ENCODE data around the gene CSE1L.
"Not testable (repeated sequence)": the region's sequence is repeated elsewhere in the genome, so short reads cannot be mapped to it uniquely, and the experiment has no call there.

The CSE1L gene

DNA sequence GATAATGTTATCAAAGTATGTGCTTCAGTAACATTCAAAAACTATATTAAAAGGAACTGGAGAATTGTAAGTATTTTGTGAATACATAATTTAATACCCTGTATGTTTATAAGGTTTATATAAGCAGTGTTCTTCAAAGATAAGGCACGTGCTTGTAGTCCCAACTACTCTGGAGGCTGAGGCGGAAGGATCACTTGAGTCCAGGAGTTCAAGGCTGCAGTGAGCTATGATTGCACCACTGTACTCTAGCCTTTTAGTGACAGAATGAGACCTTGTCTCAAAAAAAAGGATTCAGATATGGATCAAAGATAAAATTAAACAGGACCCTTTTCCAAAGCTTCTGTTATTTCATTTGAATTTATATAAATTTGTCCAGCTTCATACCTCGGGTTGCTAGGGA is 17.2 kb downstream of the CSE1L start:
- DNase-seq: no peak

DNA sequence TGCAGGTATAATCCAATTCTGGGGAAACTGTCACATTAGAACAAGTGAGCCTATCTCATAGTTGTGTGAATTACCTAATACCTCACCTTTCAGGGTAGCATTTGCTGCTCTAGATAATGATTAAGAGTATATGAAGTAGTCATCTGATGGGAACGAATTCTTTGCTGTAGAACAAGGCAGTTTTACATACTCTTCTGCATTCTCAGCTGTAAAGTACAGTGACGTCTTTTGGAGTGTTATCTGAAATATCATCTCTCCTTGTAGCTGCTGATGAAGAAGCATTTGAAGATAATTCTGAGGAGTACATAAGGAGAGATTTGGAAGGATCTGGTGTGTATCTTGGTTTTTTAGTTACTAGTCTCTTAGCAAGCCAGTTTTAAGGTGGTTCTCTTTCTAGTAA is 28.4 kb downstream of the CSE1L start:
- DNase-seq: no peak

DNA sequence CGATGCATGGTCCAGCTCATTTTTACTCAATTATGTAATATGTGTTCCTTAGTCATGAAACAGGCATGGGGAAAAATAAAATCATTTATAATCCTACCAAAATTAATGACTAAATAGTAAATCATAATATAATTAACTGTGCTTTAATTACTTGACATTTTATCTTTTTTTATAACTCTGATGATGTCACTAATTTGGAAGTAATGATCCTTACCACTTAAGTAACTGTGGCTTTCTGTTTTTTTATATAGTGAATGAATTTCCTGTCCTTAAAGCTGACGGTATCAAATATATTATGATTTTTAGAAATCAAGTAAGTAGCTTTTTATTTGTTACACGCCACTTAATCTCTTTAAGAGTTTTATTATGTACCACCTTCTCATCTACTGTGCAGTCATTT is 32.2 kb downstream of the CSE1L start:
- no peak for DNase-seq

DNA sequence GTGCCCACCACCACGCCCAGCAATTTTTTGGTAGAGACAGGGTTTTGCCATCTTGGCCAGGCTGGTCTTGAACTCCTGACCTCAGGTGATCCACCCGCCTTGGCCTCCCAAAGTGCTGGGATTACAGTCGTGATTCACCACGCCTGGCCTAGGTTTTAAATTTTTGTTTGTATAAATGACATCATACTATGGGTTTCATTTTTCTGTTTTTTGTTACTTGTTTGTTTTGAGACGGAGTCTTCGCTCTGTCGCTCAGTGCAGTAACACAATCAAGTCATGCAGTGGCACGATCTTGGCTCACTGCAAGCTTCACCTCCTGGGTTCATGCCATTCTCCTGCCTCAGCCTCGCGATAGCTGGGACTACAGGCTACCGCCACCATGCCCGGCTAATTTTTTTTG is 36.2 kb downstream of the CSE1L start:
- DNase-seq: not testable (repeated sequence)

DNA sequence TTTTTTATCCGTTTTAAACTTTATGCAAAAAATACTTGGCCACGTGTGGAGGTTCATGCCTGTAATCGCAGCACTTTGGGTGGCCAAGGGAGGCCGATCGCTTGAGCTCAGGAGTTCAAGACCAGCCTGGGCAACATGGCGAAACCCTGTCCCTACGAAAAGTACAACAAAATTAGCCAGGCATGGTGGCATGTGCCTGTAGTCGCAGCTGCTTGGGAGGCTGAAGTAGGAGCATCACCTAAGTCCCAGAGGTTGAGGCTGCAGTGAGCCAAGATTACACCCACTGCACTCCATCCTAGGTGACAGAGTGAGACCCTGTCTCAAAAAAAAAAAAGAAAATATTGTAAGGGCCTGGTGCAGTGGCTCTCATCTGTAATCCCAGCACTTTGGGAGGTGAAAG is 45.0 kb downstream of the CSE1L start:
- DNase-seq: no peak

DNA sequence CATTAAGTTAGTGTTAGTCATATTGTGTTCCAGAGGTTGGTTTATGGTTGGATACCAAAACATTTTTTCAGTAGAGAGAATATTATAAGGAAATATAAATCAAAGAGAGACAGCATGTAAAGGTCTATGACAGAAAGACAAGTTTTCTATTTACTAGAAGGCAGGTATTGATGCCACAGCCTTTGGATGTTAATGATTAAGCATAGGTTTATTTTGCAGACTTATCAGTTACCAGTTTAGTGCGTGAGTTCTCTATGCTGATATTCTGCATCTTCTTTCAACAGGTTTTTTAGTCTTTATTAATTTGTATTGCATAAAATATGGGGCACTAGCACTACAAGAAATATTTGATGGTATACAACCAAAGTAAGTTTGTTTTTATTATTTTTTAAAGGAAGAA is 45.6 kb downstream of the CSE1L start:
- no peak for DNase-seq

DNA sequence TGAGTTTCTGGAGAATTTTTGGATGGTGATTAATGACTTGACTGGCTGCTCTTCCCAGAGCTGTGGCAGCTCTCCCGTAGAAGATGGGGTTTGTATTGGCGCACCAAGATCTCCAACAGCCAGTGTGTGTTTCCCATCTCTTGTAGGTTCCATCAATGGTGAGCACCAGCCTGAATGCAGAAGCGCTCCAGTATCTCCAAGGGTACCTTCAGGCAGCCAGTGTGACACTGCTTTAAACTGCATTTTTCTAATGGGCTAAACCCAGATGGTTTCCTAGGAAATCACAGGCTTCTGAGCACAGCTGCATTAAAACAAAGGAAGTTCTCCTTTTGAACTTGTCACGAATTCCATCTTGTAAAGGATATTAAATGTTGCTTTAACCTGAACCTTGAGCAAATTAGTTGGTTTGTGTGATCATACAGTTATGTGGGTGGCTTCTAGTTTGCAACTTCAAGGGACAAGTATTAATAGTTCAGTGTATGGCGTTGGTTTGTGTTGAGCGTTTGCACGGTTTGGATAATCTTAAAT is 50.2 kb downstream of the CSE1L start:
- no peak for DNase-seq

DNA sequence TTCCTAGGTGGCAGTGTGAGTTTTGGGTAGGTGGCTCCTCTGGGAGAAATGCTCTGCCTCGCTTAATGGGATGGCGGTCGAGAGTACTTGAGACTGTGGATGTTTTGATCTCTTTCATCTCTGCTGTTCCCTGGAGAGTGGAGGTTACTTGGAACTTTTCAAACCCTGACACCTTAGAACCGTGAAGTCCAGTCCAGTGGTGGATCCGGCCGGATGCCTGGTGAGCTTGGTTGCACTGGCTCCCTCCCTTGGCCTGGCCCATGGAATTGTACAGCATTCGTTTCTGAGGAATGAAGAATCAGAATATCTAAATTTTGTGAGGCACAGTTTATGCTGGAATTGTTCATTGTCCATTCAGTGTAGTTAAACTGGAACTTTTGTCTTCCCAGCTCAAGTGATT is 51.0 kb downstream of the CSE1L start:
- DNase-seq: no peak

DNA sequence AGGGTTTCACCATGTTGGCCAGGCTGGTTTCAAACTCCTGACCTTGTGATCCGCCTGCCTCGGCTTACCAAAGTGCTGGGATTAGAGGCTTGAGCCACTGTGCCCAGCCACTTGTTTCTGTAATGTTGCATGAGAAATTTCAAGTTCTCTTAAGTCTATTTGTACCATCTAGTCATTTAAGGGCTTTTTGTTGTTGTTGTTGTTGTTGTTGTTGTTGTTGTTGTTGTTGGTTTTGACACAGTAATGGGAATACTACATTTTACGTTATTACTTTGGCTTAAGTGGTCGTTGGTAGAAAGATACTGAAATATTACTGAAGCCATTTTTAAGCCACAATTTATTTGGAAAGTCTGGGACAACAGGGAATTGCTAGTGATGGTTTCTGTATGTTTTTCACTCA is 52.0 kb downstream of the CSE1L start:
- no peak for DNase-seq

DNA sequence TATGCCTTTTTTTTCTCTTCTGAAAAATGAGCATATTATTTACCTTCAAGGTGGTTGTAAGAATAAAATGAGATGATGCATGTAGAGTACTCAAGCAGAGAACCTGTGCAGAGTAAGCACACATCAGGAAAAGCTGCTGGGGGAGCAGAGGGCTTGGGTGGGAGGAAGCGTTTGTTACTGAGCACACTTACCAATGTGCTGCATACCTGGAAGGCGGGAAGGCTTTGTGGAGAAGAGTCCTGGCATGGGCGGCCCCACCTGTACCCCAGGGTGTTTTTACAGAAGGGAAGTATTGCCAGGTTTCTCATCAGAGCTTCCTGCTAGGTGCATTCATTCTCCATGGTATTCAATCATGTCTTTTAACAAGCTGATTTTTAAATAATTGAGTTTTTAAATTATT is 52.9 kb downstream of the CSE1L start:
- no peak for DNase-seq

DNA sequence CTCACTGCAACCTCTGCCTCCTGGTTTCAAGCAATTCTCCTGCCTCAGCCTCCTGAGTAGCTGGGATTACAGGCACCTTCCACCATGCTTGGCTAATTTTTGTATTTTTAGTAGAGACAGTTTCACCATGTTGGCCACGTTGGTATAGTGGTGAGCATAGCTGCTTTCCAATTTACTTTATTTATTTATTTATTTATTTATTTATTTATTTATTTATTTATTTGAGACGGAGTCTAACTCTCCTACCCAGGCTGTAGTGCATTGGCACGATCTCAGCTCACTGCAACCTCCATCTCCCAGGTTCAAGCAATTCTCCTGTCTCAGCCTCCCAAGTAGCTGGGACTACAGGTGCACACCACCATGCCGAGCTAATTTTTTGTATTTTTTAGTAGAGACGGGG is 54.2 kb downstream of the CSE1L start:
- not testable (repeated sequence) for DNase-seq

DNA sequence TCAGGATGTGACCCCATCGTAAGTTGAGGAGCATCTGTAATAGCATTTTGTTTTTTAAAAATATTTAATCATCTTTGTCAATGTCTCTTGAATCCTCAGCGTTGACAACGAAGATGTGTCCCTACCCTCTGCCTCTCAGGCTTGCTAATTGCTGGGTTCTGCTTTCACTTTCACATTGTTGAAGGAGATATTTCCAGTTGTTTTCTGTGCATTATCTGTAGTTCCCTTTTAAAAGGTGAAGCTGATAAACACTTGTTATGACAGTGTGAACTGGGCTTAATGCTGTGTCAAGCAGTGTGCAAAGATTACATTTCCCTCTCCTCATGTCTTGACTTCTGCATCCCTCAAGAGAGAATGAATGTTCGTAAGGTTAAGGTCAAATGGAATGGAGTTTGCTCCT is 54.9 kb downstream of the CSE1L start:
- no peak for DNase-seq

DNA sequence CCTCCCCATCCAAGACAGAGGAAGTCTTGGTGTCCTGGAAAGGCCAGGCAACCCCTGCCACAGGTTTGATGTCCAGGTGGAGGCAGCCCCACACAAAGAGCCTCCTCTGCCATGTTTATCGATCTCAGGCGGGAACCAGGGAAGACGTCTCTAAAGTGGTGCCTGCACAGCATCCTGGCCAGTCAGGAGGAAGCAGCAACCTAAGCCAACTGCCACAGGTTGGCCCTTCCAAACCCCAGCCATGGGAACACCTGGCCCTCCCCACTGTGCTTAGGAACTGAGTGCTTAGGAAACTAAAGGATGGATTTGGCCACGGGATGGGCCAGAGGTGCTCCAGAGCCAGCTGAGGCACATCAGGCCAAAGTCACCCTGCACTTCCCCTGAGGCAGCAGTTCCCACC is 56.9 kb downstream of the CSE1L start:
- DNase-seq: no peak

DNA sequence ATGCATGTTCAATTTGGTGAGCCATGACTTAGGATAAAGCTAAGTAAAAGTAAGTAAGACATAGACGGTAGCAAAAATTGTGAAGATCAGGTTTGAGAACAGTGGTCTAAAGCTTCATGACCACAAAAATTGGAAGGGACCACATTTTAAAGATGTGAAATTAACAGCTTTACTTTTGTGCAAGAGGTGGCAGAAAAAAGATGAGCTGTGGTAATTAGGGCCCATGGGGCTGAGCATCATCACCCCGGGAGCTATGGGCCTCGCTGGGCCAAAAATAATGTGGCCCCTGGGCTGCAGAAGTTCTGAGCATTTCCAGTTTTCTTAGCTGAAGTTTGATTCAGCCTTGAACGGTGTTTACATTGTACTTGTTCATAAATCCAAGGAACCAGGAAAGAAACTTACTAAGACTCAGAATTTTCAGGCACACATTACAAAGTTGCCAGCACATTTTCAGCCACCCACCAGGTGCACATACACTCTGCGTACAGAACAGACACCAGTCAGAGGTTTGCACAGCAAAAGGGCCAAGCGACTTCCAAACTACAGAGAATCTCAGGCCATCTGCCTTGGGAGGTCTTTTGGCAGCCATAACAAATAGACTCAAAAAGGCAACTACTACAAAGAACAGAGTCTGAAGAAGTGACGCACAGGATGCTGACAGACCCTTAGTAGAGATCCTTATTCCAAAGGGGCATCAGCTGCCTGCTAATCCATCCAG is 57.7 kb downstream of the CSE1L start:
- no peak for DNase-seq

DNA sequence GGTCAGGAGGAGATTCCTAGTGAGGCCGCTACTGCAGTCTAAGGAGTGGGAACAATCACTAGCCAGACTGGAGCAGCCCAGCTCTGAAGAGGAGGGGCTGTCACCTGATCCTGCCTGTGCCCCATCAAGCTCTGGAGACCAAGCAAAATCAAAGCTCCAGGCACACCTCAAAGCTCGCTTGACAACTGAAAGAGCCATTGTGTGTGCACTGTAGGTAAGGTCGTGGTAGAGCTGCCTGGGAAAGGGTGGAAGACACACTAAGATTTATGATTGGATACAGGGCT is 58.2 kb downstream of the CSE1L start:
- DNase-seq: no peak

DNA sequence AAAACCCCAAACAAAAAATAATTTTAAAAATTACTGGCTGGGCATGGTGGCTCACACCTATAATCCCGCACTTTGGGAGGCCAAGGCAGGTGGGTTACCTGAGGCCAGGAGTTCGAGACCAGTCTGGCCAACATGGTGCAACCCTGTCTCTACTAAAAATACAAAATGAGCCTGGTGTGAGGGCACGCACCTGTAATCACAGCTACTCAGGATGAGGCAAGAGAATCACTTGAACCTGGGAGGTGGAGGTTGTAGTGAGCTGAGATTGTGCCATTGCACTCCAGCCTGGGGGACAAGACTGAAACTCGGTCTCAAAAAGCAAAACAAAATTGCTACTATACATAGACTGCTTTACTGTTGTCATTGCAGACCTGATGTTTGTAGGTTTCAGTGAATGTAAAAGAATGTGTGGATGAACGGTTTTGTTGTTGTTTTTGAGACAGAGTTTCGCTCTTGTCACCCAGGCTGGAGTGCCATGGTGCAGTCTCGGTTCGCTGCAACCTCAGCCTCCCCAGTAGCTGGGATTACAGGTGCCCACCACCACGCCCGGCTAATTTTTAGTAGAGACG is 59.0 kb downstream of the CSE1L start:
- DNase-seq: not testable (repeated sequence)

DNA sequence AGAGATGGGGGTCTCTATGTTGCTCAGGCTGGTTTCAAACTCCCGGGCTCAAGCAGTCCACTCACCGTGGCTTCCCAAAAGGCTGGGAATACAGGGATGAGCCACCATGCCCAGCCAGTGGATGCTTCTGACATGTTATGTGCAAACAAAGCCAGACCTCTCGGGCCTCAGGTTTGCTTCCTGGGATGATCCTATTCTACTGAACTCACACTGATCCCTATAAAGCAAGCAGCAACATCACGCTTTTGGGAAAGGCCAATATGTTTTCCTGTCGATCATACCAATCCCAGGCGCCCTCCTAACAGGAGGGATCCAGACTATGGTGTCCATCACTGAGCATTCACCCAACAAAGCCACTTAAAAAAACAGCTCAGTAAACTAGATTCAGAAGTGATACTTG is 60.2 kb downstream of the CSE1L start:
- no peak for DNase-seq

DNA sequence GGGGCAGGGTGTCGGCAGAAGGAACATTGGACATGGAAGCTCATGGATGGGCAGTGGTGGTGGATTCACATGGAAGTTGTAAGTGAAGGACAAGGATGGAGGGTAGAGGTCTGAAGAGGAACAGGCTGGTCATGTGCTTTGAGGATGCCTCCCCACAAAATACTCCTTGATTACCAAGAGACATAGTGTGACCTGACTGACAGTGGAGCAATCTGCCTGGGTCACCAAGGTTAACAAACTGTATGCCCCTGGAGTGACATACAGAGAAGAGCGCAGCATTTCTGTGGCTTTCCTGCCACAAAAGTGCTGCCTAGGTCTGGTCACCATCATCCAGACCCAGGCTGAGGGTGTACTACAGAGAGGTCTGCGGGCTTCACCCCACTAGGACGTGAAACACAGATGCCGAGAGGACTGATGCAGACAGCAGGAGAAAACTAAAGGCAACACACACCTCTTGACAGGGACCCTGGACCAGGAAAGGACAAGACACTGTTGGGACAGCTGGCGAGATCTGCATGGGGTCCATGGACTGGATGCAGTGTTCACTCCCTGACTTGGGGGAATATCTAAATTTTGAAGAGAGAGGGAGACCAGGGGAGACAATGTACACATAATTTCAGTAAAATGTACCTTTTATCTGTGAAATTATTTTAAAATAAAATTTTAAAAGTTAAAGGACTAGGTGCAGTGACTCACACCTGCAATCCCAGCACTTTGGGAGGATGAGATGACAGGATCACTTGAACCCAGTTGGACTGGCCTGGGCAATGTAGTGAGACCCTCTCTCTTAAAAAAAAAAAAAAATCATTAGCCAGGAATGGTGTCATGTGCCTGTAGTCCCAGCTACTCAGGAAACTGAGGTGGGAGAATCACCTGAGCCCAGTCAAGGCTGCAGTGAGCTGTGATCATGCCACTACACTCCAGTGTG is 64.9 kb downstream of the CSE1L start:
- DNase-seq: no peak

DNA sequence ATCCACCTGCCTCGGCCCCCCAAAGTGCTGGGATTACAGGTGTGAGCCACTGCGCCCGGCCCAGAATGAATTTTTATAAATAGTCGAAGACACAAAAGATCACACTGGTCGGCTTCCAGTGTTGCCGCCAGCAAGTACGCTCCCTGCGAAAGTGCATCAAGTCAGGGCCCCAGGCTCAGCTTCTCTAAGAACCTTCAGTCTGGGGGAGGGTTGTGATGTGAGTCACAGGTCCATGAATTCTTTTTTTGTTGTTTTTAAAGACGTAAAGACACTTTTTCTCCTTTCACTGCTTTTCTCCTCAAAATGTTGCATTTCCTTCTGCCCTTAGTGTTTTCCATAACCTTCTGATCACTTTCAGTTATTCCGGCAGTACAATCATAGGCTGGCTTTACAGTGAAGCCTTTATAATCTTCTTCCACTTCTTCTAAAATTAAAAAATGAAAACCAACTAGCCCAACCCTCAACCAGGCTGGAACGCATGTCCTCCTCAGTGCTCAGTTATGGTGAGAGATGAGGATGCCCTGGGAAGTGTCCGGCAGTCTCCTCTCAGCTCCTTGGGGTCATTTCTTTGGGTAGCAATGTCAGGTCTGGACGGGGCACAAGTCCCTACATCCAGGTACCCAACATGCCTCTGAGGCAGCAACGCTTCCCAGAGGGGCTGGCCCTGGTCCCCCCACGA is 66.6 kb downstream of the CSE1L start:
- no peak for DNase-seq

DNA sequence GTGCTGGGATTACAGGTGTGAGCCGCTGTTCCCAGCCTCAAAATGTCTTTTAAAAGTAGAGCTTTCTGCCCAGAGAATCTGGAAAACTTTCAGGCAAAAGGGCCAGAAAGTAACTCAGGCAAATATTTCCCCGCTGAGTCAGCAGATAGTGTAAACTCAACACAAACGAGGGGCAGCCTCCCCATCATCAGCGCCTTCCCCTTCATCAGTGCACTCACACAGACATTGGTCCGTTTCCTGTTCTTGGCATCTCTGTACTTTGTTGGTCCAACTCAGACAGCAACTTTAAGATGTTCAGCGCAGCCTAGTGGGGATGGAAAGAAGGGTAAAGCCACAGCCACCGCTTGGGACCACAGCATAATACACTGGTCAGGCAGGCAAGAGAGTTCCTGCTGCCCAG is 69.5 kb downstream of the CSE1L start:
- no peak for DNase-seq

DNA sequence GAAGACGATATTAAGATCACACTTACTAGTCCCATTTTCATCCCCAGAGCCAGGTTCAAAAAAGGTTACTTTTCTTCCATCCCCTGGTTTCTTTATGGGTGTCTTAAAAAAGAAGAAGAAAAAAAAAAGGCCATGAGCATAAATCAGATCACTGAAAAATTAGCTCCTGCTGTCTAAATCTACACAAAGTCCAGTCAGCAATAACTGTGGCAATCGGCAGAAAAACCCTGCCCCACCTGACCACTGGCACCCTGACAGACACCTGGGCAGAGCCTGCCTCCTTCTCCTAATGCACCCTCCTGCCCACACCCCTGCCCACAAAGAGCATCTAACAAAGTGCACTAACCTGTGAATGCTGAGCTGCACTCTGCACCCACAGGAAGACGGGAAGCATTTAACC is 72.2 kb downstream of the CSE1L start:
- DNase-seq: no peak

DNA sequence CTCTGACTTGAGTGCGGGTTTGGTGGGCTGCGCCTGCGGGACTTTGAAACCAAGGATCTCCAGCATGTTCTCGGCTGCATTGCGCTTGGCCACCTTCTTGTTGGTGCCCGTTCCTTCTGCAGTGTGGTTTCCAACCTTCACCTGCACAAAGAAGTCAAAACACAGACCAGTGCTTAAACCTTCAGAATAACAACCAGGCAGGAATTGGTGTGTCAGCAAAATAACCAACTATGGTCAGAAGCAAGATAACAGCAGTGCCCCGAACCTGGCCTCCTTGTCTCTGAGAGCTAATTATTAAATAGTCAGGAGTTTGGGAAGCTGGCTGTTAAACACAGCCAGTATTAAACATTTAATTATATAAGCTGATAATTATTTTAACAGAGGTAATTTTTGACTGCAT is 73.9 kb downstream of the CSE1L start:
- no peak for DNase-seq

DNA sequence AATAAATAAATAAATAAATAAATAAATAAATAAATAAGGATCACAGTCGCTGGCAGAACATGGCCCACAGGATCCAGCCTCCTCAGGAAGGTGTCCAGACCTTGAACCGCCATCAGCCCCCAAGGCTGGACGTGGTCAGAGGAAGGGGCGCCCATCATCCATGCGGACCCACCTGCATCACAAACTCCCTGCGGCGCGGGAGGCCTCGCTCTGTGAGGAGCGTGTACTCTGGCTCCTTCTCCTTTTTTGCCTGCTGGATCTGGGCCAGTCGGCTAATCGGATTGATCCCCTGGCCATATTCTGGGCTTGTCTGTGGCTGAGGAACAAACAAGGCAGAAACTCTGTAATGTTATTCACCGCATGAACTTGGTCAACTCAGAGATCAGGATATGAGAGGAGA is 76.8 kb downstream of the CSE1L start:
- no peak for DNase-seq

Measured in T-helper 9 cell (primary cell).